Thymus (tissue), 11 donors: ENCODE measurements around the gene IGF2BP3. TPM values are rescaled to one million over a fixed set of nuclear protein-coding genes. Genes with fewer than 3 reads are reported as not detected.

ENCODE experiments used
- DNase-seq, 9 donors: peaks; one replicate each; pipeline ENCODE4 v3.0.0-alpha.2; 2013; ENCODE audit warnings: low spot score in 9 of 9, low read depth in 6 of 9, missing footprints in 1 of 9
- H3K27ac ChIP-seq, 2 donors: one replicate each; pipeline ENCODE4 v1.5.1; 2013; ENCODE audit warnings: control low read depth in 1 of 2, low read depth in 1 of 2, low read length in 1 of 2, mild to moderate bottlenecking in 1 of 2, moderate library complexity in 1 of 2
- H3K27me3 ChIP-seq, 2 donors: one replicate each; pipeline ENCODE4 v1.5.1; 2013; ENCODE audit warnings: low read length in 1 of 2; ENCODE audit not compliant: control insufficient read depth in 2 of 2, insufficient read depth in 1 of 2
- H3K36me3 ChIP-seq, 2 donors: one replicate each; pipeline ENCODE4 v1.5.1; 2013; ENCODE audit warnings: low read length in 1 of 2, mild to moderate bottlenecking in 1 of 2, moderate library complexity in 1 of 2; ENCODE audit not compliant: control insufficient read depth in 2 of 2, insufficient read depth in 2 of 2
- H3K4me1 ChIP-seq, 2 donors: one replicate each; pipeline ENCODE4 v1.5.1; 2013; ENCODE audit warnings: low read length in 2 of 2; ENCODE audit not compliant: control insufficient read depth in 2 of 2, insufficient read depth in 2 of 2
- H3K4me3 ChIP-seq, 2 donors: one replicate each; pipeline ENCODE4 v1.5.1; 2013; ENCODE audit warnings: low read length in 2 of 2, control low read depth in 1 of 2, mild to moderate bottlenecking in 1 of 2
- H3K9me3 ChIP-seq, 2 donors: one replicate each; pipeline ENCODE4 v1.5.1; 2013; ENCODE audit warnings: low read length in 1 of 2, mild to moderate bottlenecking in 1 of 2; ENCODE audit not compliant: control insufficient read depth in 2 of 2, insufficient read depth in 1 of 2
- WGBS: extraction: QIAGEN DNeasy Blood & Tissue Kit; methylation state at CpG from one replicate; pipeline ENCODE4 v1.1.7; 2013; 5-methylcytosine and 5-hydroxymethylcytosine counted together
- polyA plus RNA-seq: library from polyadenylated mRNA; stranded (reverse); fragments of 200-250 nt; gene quantifications from one replicate; pipeline ENCODE4 v1.2.3, GENCODE V29; 2013
- total RNA-seq: library from RNA; stranded (reverse); fragments of 120-200 nt; gene quantifications from one replicate; pipeline ENCODE4 v1.2.4, GENCODE V29; 2013
- donor health status: healthy.

The IGF2BP3 gene
- total and polyA plus RNA-seq, 2 donors: 3.4 to 16.5 TPM

GRCh38 chr7:23443974-23444373, 26.3 kb downstream of the IGF2BP3 start:
- DNase-seq: no peak
- Histone ChIP-seq H3K27ac (no peak overlapping the region), H3K4me3 (no peak overlapping the region), H3K27me3 (no peaks in the 10 kb centered on the region), H3K4me1 (no peaks in the 10 kb centered on the region), H3K9me3 (no peaks in the 10 kb centered on the region), H3K36me3 (peaks cover 0 to 7% of the 10 kb centered on the region in 2 donors)
- 66% methylated on average over 1 of the region's 1 CpG for WGBS

DNA sequence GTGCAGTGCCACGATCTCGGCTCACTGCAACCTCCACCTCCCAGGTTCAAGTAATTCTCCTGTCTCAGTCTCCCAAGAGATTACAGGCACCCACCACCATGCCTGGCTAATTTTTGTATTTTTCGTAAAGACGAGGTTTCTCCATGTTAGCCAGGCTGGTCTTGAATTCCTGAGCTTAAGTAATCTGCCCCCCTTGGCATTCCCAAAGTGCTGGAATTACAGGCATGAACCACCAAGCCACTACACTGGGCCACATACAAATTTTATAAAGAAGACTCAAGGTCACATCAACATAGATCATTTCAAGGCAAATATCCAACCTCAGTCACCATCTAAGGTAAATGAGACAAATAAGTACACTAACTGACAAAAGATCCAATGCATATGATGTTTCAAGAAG, 32.1 kb downstream of the IGF2BP3 start:
- Histone ChIP-seq H3K27me3 (no peaks in the 10 kb centered on the region), H3K36me3 (peaks cover 0 to 4% of the 10 kb centered on the region in 2 donors), H3K9me3 (no peaks in the 10 kb centered on the region), H3K4me1 (peaks cover 0 to 3% of the 10 kb centered on the region in 2 donors), H3K4me3 (no peak overlapping the region), H3K27ac (no peak overlapping the region)
- WGBS: 98% methylated on average over 4 of the region's 4 CpGs
- no peak for DNase-seq

- Histone ChIP-seq H3K9me3 (no peaks in the 10 kb centered on the region), H3K4me3 (no peak overlapping the region), H3K27ac (no peak overlapping the region), H3K4me1 (peaks cover 0 to 10% of the 10 kb centered on the region in 2 donors), H3K27me3 (no peaks in the 10 kb centered on the region), H3K36me3 (no peaks in the 10 kb centered on the region)
- WGBS: 79% methylated on average over 5 of the region's 5 CpGs
- DNase-seq: no peak
Measured at GRCh38 chr7:23434147-23434917, 36.0 kb downstream of the IGF2BP3 start.

- 88% methylated on average over 7 of the region's 7 CpGs for WGBS
- no peak overlapping the region for H3K27ac ChIP-seq
- no peak overlapping the region for H3K4me3 ChIP-seq
- H3K27me3 ChIP-seq: no peaks in the 10 kb centered on the region
- peaks cover 0 to 10% of the 10 kb centered on the region in 2 donors for H3K4me1 ChIP-seq
- no peaks in the 10 kb centered on the region for H3K36me3 ChIP-seq
- peak in 1 of 9 donors; percentile 18 for DNase-seq
- no peaks in the 10 kb centered on the region for H3K9me3 ChIP-seq
Measured at GRCh38 chr7:23431702-23432199, 38.5 kb downstream of the IGF2BP3 start.

DNA sequence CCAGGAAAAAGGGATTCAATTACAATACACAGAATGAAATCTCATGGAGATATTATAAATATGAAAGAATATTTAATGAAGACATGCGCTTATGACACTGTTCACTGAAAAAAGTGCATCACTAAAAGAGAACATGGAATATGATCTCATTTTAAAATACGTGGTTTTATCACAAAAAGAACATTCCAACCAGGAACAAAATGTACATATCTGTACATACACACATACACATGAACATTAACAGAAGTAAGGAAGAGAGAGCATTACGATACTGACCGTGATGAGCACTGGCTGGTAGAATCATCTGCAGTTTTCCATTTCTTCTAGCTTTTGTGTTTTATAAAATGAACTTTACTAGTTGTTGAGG, 39.4 kb downstream of the IGF2BP3 start:
- Histone ChIP-seq H3K4me3 (no peak overlapping the region), H3K36me3 (no peaks in the 10 kb centered on the region), H3K9me3 (no peaks in the 10 kb centered on the region), H3K27me3 (no peaks in the 10 kb centered on the region), H3K27ac (no peak overlapping the region), H3K4me1 (peaks cover 0 to 10% of the 10 kb centered on the region in 2 donors)
- WGBS: 96% methylated on average over 4 of the region's 4 CpGs
- DNase-seq: no peak

- Histone ChIP-seq H3K27ac (no peak overlapping the region), H3K27me3 (no peaks in the 10 kb centered on the region), H3K4me3 (no peak overlapping the region), H3K9me3 (no peaks in the 10 kb centered on the region), H3K4me1 (peaks cover 0 to 4% of the 10 kb centered on the region in 2 donors), H3K36me3 (no peaks in the 10 kb centered on the region)
- 94% methylated on average over 3 of the region's 3 CpGs for WGBS
- DNase-seq: no peak
Measured at GRCh38 chr7:23426876-23427275, 43.4 kb downstream of the IGF2BP3 start.

DNA sequence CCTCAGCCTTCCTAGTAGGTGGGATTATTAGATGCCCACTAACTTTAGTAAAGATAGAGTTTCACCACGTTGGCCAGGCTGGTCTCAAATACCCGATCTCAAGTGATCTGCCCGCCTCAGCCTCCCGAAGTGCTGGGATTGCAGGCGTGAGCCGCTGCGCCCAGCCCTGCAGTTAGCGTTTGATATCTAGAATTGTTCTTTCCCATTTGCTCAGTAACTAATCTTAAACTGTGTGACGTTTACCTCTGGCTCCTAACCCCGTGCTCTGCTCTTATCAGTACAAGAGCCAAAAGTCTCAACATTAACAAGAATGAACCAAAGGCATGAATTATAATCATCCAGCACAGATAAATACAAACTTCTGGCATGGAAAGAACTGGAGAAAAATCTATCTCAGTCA, 47.4 kb downstream of the IGF2BP3 start:
- Histone ChIP-seq H3K36me3 (no peaks in the 10 kb centered on the region), H3K9me3 (no peaks in the 10 kb centered on the region), H3K27me3 (no peaks in the 10 kb centered on the region), H3K27ac (no peak overlapping the region), H3K4me3 (no peak overlapping the region), H3K4me1 (peaks cover 2 to 14% of the 10 kb centered on the region in 2 donors)
- 97% methylated on average over 10 of the region's 10 CpGs for WGBS
- no peak for DNase-seq

DNA sequence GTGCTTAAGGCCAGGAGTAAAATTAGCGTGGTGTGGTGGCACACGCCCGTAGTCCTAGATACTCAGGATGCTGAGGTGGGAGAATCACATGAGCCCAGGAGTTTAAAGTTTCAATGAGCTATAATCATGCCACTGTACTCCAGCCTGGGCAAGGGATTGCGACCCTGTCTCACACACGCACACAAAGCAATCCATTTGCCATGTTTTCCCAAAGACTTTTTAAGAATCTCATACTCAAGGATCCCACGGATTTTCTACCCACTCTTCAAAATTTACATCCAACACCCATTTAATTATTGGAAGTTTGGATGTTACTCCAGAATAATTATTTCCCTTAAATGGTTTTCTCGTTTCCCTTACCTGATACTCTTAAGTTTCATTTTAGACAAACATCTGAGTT, 47.9 kb downstream of the IGF2BP3 start:
- no peaks in the 10 kb centered on the region for H3K27me3 ChIP-seq
- no peak overlapping the region for H3K4me3 ChIP-seq
- H3K4me1 ChIP-seq: peaks cover 2 to 14% of the 10 kb centered on the region in 2 donors
- H3K27ac ChIP-seq: no peak overlapping the region
- DNase-seq: no peak
- no peaks in the 10 kb centered on the region for H3K36me3 ChIP-seq
- 83% methylated on average over 7 of the region's 7 CpGs for WGBS
- H3K9me3 ChIP-seq: no peaks in the 10 kb centered on the region

DNA sequence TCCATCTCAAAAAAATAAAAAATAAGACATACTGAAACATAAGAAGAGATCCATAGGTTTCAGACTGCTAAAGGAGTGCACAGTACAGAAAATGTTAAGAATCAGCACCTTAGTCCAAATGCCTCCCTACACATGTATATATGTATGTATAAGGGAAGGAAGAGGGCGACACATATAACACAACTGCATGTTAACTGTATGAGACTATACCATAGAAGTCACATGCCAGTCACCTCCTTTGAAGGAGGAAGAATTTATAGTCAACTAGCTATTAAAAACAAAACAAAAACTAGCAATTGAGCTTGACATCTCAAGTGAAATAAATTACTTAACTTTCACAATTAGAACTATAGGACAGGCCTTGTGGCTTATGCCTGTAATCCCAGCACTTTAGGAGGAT, 50.4 kb downstream of the IGF2BP3 start:
- H3K36me3 ChIP-seq: peaks cover 0 to 10% of the 10 kb centered on the region in 2 donors
- H3K27me3 ChIP-seq: no peaks in the 10 kb centered on the region
- H3K27ac ChIP-seq: peak overlapping the region in 1 of 2 donors; percentile 73
- no peak for DNase-seq
- no peak overlapping the region for H3K4me3 ChIP-seq
- H3K9me3 ChIP-seq: no peaks in the 10 kb centered on the region
- H3K4me1 ChIP-seq: peaks cover 2 to 14% of the 10 kb centered on the region in 2 donors
- WGBS: 96% methylated on average over 1 of the region's 1 CpG
